HG02870 (cell line): ENCODE results near the gene TMEM151A.
"Not testable (repeated sequence)": the region's sequence is repeated elsewhere in the genome, so short reads cannot be mapped to it uniquely, and the experiment has no call there.

Source experiments
- ATAC-seq: cut with Tn5 transposase; IDR thresholded peaks from one replicate; pipeline ENCODE4 v1.9.1; 2021; ENCODE audit warnings: mild to moderate bottlenecking, moderate library complexity; ENCODE audit not compliant: unreplicated experiment

The TMEM151A gene

GRCh38 chr11:66297610-66298009, 5.9 kb downstream of the TMEM151A start:
- ATAC-seq = no peak

- ATAC-seq = no peak
Measured at GRCh38 chr11:66299186-66299585, 7.5 kb downstream of the TMEM151A start.

GRCh38 chr11:66302656-66303055, 11.0 kb downstream of the TMEM151A start:
- ATAC-seq = no peak

GRCh38 chr11:66309475-66309874, 17.8 kb downstream of the TMEM151A start:
- no peak for ATAC-seq

- ATAC-seq = no peak
Measured at GRCh38 chr11:66310324-66310723, 18.6 kb downstream of the TMEM151A start.

- not testable (repeated sequence) for ATAC-seq
Measured at GRCh38 chr11:66310803-66311440, 19.2 kb downstream of the TMEM151A start.

- no peak for ATAC-seq
Measured at GRCh38 chr11:66311470-66311964, 19.8 kb downstream of the TMEM151A start.

- ATAC-seq = peak; percentile 62
Measured at GRCh38 chr11:66311965-66312548, 20.4 kb downstream of the TMEM151A start.

- ATAC-seq = peak; percentile 60
Measured at GRCh38 chr11:66312549-66313320, 21.0 kb downstream of the TMEM151A start.

- no peak for ATAC-seq
Measured at GRCh38 chr11:66313321-66314185, 21.9 kb downstream of the TMEM151A start.

GRCh38 chr11:66314186-66314501, 22.4 kb downstream of the TMEM151A start:
- ATAC-seq = no peak

- ATAC-seq = no peak
Measured at GRCh38 chr11:66314561-66315497, 23.1 kb downstream of the TMEM151A start.

- ATAC-seq = no peak
Measured at GRCh38 chr11:66315498-66315885, 23.8 kb downstream of the TMEM151A start.

GRCh38 chr11:66315921-66316811, 24.5 kb downstream of the TMEM151A start:
- ATAC-seq = no peak

- no peak for ATAC-seq
Measured at GRCh38 chr11:66316849-66317251, 25.2 kb downstream of the TMEM151A start, which contains the start of gene CD248. Gene CD248, minus strand, starts transcription at chr11:66317044. Its CDS starts 17 bp downstream, at chr11:66317027.

GRCh38 chr11:66317322-66317722, 25.6 kb downstream of the TMEM151A start:
- no peak for ATAC-seq

- ATAC-seq = no peak
Measured at GRCh38 chr11:66317723-66318599, 26.3 kb downstream of the TMEM151A start.

- no peak for ATAC-seq
Measured at GRCh38 chr11:66318600-66318970, 26.9 kb downstream of the TMEM151A start.
